ENCODE data around the gene AMH.

- TF ChIP-seq POLR2A (IDR thresholded peaks at IDR 0.05; ENCODE audit: borderline replicate concordance, extremely low read depth, insufficient read depth, insufficient read length) (no peak), POLR2AphosphoS5 (IDR thresholded peaks at IDR 0.05; ENCODE audit: low read depth, low read length) (no peak)
- TF ChIP-seq, protein P1, sequence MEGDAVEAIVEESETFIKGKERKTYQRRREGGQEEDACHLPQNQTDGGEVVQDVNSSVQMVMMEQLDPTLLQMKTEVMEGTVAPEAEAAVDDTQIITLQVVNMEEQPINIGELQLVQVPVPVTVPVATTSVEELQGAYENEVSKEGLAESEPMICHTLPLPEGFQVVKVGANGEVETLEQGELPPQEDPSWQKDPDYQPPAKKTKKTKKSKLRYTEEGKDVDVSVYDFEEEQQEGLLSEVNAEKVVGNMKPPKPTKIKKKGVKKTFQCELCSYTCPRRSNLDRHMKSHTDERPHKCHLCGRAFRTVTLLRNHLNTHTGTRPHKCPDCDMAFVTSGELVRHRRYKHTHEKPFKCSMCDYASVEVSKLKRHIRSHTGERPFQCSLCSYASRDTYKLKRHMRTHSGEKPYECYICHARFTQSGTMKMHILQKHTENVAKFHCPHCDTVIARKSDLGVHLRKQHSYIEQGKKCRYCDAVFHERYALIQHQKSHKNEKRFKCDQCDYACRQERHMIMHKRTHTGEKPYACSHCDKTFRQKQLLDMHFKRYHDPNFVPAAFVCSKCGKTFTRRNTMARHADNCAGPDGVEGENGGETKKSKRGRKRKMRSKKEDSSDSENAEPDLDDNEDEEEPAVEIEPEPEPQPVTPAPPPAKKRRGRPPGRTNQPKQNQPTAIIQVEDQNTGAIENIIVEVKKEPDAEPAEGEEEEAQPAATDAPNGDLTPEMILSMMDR (IDR thresholded peaks at IDR 0.05 in 2 of 3, conservative IDR thresholded peaks at IDR 0.05 in 1 of 3; ENCODE audit: borderline replicate concordance in 1 of 3, insufficient read depth in 1 of 3, low read depth in 2 of 3, low read length in 2 of 3) = no peak
These were observed 2.2 kb upstream of the AMH start for GRCh38 chr19:2246801-2247361.

All from HCT116 (cell line).